IPS-20b (cell line): ENCODE measurements around the gene SOX13.

Experiments used
- H3K27ac ChIP-seq: one replicate; pipeline ENCODE4 v1.5.1; 2013; ENCODE audit warnings: low read length
- H3K27me3 ChIP-seq: 2 replicates; pipeline ENCODE4 v1.6.1; 2013; ENCODE audit warnings: mild to moderate bottlenecking, low read length, inconsistent platforms; ENCODE audit not compliant: insufficient read depth
- H3K36me3 ChIP-seq: 2 replicates; pipeline ENCODE4 v1.6.1; 2013; ENCODE audit warnings: low read depth, mild to moderate bottlenecking, inconsistent platforms, low read length, moderate library complexity; ENCODE audit not compliant: insufficient read depth
- H3K4me1 ChIP-seq: 2 replicates; pipeline ENCODE4 v1.6.1; 2013; ENCODE audit warnings: mild to moderate bottlenecking, control low read depth, inconsistent platforms, low read length, moderate library complexity; ENCODE audit not compliant: insufficient read depth
- H3K4me3 ChIP-seq: 2 replicates; pipeline ENCODE4 v1.5.1; 2013; ENCODE audit warnings: mild to moderate bottlenecking, low read length, inconsistent platforms
- H3K9ac ChIP-seq: 2 replicates; pipeline ENCODE4 v1.6.1; 2013; ENCODE audit warnings: low read depth, mild to moderate bottlenecking, inconsistent platforms, low read length, moderate library complexity
- H3K9me3 ChIP-seq: 2 replicates; pipeline ENCODE4 v1.6.1; 2013; ENCODE audit warnings: mild to moderate bottlenecking, low read depth, low read length, inconsistent platforms; ENCODE audit not compliant: insufficient read depth

Gene SOX13

GRCh38 chr1:204065986-204066300 lies 7.0 kb upstream of the SOX13 start:
- H3K4me3 ChIP-seq, result peak overlapping the region; percentile 49; the same call in 1 of the 2 replicates
- peaks cover 20% of the 10 kb centered on the region; the same call in 1 of the 2 replicates for H3K4me1 ChIP-seq
- peak overlapping the region; percentile 43; the same call in 1 of the 2 replicates for H3K9ac ChIP-seq
- peak overlapping the region; percentile 44 for H3K27ac ChIP-seq
- H3K9me3 ChIP-seq, result no peaks in the 10 kb centered on the region
- H3K36me3 ChIP-seq, result no peaks in the 10 kb centered on the region
- H3K27me3 ChIP-seq, result no peaks in the 10 kb centered on the region

DNA sequence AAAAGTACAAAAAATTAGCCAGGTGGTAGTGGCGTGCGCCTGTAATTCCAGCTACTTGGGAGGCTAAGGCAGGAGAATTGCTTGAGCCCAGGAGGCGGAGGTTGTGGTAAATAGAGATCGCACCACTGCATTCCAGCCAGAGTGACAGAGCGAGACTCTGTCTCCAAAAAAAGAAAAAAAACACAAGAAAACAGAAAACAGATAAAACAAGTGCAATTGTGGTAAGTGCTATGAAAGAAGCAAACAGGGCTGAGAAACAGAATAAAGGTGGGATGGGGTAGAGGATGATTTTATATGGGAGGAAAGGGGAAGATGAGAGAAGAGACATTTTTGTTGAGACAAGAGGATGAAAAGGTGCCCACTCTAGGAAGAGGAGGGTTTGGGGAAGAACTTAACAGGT lies 5.0 kb upstream of the SOX13 start:
- Histone ChIP-seq H3K27ac (no peak overlapping the region), H3K27me3 (no peaks in the 10 kb centered on the region), H3K9ac (no peak overlapping the region), H3K4me3 (no peak overlapping the region), H3K9me3 (no peaks in the 10 kb centered on the region), H3K36me3 (no peaks in the 10 kb centered on the region), H3K4me1 (peaks cover 20% of the 10 kb centered on the region; the same call in 1 of the 2 replicates)

- Histone ChIP-seq H3K9ac (0 out of 2 replicates have a peak overlapping the region, but pooled peaks have one; percentile 8), H3K36me3 (no peaks in the 10 kb centered on the region), H3K27me3 (no peaks in the 10 kb centered on the region; the same call in 1 of the 2 replicates), H3K9me3 (no peaks in the 10 kb centered on the region), H3K27ac (no peak overlapping the region), H3K4me1 (peaks cover 17% of the 10 kb centered on the region; the same call in 1 of the 2 replicates), H3K4me3 (no peak overlapping the region)
These were observed 3.0 kb upstream of the SOX13 start for GRCh38 chr1:204069887-204070286.

DNA sequence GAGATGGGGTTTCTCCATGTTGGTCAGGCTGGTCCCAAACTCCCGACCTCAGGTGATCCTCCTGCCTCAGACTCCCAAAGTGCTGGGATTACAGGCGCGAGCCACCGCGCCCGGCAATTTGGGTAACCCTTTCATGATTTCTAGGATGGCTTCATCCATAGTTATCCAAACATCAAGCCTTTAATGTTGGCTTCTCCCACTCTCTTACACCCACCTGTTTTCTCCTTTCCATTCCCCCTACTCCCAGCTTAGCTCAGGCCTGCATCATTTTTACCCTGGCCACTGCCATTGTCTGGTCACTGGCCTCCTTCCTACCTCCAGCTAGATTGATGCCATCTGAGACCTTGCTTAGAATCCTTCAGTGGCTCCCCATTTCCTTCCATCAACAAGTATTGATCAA lies 2.0 kb upstream of the SOX13 start:
- Histone ChIP-seq H3K4me3 (no peak overlapping the region), H3K27me3 (peaks cover 7% of the 10 kb centered on the region; the same call in 1 of the 2 replicates), H3K27ac (no peak overlapping the region), H3K36me3 (no peaks in the 10 kb centered on the region), H3K9me3 (no peaks in the 10 kb centered on the region), H3K4me1 (peaks cover 13% of the 10 kb centered on the region; the same call in 1 of the 2 replicates), H3K9ac (no peak overlapping the region)

DNA sequence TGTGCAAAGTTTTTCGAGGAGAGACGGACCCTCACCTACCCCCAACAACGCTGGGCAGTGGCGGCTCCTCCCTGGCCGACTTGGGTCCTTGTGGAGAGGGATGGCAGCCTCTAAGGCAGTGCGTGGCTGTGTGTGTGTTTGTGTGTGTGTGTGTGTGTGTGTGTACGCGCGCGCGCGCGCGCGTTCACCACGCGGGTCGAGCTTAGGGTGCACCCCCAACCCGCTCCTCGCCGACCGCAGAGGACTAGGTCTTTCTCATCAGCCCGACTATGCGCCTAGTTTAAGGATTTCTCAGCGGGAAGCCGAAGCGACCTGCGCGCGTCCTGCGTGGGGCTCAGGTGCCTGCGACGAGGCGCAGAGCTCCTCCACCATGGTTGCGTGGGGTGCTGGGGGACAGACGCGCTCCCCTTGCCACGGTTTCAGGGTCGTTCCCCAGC lies 940 bp downstream of the SOX13 start:
- Histone ChIP-seq H3K4me1 (peaks cover 31% of the 10 kb centered on the region), H3K36me3 (peaks cover 6% of the 10 kb centered on the region), H3K4me3 (peak overlapping the region; percentile 84), H3K9ac (peak overlapping the region; percentile 89), H3K27me3 (peaks cover 7% of the 10 kb centered on the region; the same call in 1 of the 2 replicates), H3K27ac (peak overlapping the region; percentile 34), H3K9me3 (no peaks in the 10 kb centered on the region)

DNA sequence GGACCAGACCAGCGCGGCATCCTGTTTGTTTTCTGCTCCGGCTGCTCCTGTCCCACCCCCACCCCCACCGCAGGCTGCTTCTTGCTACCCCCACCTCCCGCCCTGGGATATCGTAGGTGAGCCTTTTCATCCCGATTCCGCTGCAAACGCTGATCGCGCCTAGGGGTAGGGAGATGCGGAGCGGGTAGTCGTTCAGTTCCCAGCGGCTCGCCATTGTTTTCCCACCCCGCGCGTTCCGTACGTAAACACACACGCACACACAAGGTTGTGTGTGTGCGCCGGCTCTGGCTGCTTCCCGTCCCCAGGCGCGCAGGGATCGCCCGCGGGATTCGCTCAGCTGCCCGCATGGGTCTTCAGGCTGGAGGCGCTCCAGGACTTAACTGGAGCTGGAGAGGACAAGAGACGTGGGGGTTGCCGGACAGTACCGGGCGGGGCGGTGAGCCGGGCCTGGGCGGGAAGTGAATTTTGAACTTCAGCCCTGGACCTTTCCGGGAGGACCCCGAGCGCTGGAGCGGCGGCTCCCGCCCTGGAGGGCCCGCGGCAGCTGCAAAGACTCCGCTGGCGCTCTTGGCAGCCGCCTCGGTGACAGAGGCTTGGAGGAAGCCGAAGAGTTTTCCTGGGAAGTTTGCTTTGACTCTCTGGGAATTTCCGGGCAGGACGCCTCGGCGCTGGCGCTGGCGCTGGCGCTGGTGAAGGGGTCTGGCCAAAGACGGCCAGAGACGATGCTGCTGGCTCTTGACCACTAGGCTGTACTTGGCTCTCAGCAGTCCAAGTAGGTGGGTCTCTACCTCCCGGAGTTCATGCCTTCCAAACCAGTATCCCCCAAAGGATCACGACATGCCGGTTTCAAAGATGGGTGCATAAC lies 1.6 kb downstream of the SOX13 start:
- Histone ChIP-seq H3K36me3 (peaks cover 6% of the 10 kb centered on the region), H3K27me3 (peaks cover 7% of the 10 kb centered on the region; the same call in 1 of the 2 replicates), H3K9ac (peak overlapping the region; percentile 89), H3K9me3 (no peaks in the 10 kb centered on the region), H3K4me3 (peak overlapping the region; percentile 84), H3K27ac (peak overlapping the region; percentile 34), H3K4me1 (peaks cover 33% of the 10 kb centered on the region)

DNA sequence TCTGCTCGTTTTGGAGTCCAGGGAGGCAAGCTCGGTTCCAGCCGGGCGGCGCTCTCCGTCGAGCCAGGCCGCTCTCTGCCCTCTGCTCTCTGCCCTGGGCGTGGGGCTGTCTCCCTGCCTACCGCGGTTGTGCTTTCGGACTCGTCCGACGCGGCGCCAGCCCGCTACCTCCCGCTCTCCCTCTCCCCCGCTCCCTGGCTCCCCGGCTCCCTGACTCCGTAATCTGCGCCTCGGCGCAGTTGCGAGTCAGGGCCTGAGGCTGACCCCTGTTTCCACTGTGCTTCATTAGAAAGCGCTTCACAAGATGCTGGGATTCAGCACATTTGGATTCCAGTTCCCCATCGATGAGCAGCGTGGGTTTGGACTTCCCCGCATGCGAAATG lies 2.2 kb downstream of the SOX13 start:
- H3K9ac ChIP-seq, result peak overlapping the region; percentile 89
- H3K4me1 ChIP-seq, result peaks cover 36% of the 10 kb centered on the region
- peaks cover 6% of the 10 kb centered on the region for H3K36me3 ChIP-seq
- H3K9me3 ChIP-seq, result no peaks in the 10 kb centered on the region
- peaks cover 7% of the 10 kb centered on the region; the same call in 1 of the 2 replicates for H3K27me3 ChIP-seq
- no peak overlapping the region for H3K27ac ChIP-seq
- peak overlapping the region; percentile 84 for H3K4me3 ChIP-seq

DNA sequence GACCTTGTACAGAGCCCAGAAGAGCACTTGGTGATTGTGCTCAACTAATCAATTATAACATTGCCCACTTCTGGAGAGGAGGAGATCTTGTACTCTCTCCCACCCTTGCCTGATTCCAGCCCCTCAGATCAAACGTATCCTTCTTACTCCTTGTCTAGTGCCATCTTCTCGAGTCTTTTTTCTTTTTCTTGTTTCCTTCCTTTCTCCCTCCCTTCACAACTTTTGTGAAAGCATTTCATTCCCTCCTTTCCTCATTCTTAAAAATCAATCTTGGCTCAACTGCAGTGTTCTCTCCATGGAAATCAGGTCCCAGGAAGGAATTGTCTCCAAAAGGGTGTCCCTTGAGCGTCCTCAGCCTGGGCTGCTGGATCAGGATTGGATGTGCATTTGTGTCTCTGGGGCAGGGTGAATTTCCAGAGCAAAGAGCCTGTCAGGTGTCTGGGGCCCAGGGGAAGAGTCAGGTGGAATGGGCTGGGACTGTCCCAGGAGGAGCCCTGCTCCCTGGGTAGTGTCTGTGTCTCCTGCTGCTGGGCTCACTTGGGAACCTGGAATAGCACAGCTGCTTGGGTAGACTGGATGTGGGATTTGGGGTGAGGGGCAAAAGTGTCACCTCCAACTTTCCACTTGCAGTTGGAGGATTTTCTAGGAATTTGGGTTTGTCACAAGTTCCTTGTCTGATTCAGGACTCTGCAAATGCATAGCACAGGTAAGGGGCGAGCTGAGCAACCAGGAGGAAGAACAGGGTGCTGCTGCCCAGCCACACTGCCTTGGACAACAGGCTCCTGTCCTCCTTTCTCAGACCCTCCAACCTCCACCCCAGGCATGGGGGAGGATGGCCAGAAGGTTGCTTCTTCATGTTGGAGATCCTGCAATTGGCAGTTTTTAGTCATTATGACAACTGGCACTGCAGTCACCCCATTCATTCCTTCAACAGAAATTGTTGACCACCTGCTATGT lies 3.3 kb downstream of the SOX13 start:
- Histone ChIP-seq H3K27ac (peak overlapping the region; percentile 12), H3K4me3 (peak overlapping the region; percentile 84), H3K9me3 (no peaks in the 10 kb centered on the region), H3K4me1 (peaks cover 36% of the 10 kb centered on the region), H3K36me3 (peaks cover 6% of the 10 kb centered on the region), H3K27me3 (peaks cover 7% of the 10 kb centered on the region; the same call in 1 of the 2 replicates), H3K9ac (peak overlapping the region; percentile 82; the same call in 1 of the 2 replicates)

DNA sequence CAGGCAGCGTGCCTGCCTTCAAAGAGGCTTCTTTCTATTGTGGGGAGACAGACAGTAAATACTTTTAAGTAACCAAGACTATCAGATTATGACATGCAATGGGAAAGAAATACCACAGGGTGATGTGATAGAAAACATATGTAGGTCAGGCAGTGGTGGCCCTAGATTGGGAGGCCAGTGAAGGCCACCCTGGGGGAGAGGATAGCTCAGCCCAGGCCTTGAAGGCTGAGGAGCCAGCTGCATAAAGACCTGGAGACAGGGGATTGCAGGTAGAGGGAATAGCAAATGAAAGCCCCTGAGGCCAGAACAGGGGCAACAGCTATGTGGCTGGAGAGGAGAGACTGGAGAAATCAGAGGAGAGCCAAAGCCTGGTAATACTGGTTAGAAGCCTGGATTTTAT lies 4.0 kb downstream of the SOX13 start:
- H3K36me3 ChIP-seq, result peaks cover 6% of the 10 kb centered on the region
- no peaks in the 10 kb centered on the region for H3K9me3 ChIP-seq
- H3K27ac ChIP-seq, result peak overlapping the region; percentile 12
- peak overlapping the region; percentile 82; the same call in 1 of the 2 replicates for H3K9ac ChIP-seq
- peaks cover 7% of the 10 kb centered on the region; the same call in 1 of the 2 replicates for H3K27me3 ChIP-seq
- H3K4me1 ChIP-seq, result peaks cover 43% of the 10 kb centered on the region
- peak overlapping the region; percentile 84 for H3K4me3 ChIP-seq

DNA sequence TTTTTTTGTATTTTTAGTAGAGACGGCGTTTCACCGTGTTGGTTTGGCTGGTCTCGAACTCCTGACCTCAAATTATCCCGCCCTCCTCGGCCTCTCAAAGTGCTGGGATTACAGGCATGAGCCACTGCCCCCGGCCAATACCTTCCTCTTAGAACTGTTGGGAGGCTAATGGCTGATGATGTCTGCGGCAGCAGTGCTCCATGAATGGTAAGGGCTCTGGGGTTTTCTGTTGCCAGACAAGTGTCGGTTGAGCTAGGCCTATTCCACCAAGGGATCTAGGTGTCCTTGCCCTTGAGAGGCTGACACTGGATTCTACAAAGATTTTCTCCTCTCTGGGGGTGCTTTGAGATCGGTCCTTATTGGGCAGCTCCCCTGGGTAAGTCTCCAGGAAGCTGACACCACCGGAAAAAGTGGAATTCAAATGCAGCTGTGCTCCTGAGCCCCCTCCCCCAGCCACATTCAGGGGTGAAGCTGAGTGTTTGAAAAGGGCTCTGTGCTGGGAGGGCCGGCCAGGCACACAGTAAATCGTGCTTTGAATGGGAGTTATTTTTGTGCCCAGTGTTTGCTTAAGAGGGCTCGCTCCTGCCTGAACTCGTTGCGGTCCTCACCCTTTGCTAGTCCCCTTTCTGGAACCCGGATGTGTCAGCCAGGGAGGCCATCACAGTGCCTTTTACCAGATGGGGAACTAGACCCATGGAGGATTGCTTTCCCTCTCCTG lies 5.2 kb downstream of the SOX13 start:
- peaks cover 6% of the 10 kb centered on the region for H3K36me3 ChIP-seq

More for the DNA sequence above, 5.2 kb downstream of the SOX13 start:
- H3K27me3 ChIP-seq, result peaks cover 7% of the 10 kb centered on the region; the same call in 1 of the 2 replicates
- H3K9me3 ChIP-seq, result no peaks in the 10 kb centered on the region
- peaks cover 54% of the 10 kb centered on the region for H3K4me1 ChIP-seq
- H3K4me3 ChIP-seq, result peak overlapping the region; percentile 84; the same call in 1 of the 2 replicates
- peak overlapping the region; percentile 82; the same call in 1 of the 2 replicates for H3K9ac ChIP-seq
- peak overlapping the region; percentile 95 for H3K27ac ChIP-seq
